HG02840 (cell line): Measurements from ENCODE around the gene STC2.
A peak's percentile ranks its signal among the peaks of the same experiment; 100 is the strongest.
"Not testable (repeated sequence)": the region's sequence is repeated elsewhere in the genome, so short reads cannot be mapped to it uniquely, and the experiment has no call there.

ENCODE experiments used
- ATAC-seq: cut with Tn5 transposase; IDR thresholded peaks from one replicate; pipeline ENCODE4 v1.9.1; 2021; ENCODE audit warnings: mild to moderate bottlenecking, moderate library complexity, moderate number of reproducible peaks; ENCODE audit not compliant: unreplicated experiment, low FRiP score

The STC2 gene

GRCh38 chr5:173298213-173298926 is 29.8 kb downstream of the STC2 start:
- no peak for ATAC-seq

GRCh38 chr5:173297813-173298212 is 30.4 kb downstream of the STC2 start:
- no peak for ATAC-seq

- ATAC-seq: no peak
These were observed 31.2 kb downstream of the STC2 start for GRCh38 chr5:173296737-173297676.

GRCh38 chr5:173295796-173296195 is 32.4 kb downstream of the STC2 start:
- no peak for ATAC-seq

DNA sequence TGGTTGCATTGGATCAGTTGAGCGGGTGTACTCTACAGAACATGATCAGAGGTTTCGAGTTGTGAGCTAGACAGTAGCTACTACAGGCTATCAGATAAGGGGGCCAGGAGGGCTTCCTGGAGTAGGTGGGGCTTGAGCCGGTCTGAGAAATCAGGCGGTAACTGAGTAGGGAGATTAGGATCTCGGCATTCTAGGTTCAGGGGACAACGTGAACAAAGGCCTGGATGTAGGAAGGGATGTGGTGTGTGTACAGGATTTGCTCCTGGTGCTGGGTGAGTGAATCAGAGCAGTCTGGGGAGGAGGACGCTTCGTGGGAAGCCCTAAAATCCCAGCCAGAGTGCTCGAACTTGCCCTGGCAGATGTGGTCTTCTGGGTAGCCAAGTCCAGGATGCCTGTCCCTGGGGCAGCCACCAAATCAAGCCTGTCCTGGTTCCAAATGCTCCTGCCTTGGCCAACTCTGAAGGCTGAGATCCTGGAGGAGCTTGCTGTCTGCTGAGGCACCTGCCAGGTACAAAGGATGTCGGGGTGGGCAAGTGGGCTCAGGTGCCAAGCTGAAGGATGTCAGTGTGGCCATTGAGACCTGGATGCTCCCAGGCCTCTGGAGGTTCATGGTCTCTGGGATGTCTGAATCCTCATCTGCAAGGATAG is 33.4 kb downstream of the STC2 start:
- ATAC-seq: no peak

GRCh38 chr5:173293817-173294672 is 34.2 kb downstream of the STC2 start:
- peak; percentile 72 for ATAC-seq

- ATAC-seq: no peak
These were observed 36.2 kb downstream of the STC2 start for GRCh38 chr5:173291722-173292658.

GRCh38 chr5:173290477-173291131 is 37.6 kb downstream of the STC2 start:
- no peak for ATAC-seq

- ATAC-seq: no peak
These were observed 38.8 kb downstream of the STC2 start for GRCh38 chr5:173289372-173289771.

DNA sequence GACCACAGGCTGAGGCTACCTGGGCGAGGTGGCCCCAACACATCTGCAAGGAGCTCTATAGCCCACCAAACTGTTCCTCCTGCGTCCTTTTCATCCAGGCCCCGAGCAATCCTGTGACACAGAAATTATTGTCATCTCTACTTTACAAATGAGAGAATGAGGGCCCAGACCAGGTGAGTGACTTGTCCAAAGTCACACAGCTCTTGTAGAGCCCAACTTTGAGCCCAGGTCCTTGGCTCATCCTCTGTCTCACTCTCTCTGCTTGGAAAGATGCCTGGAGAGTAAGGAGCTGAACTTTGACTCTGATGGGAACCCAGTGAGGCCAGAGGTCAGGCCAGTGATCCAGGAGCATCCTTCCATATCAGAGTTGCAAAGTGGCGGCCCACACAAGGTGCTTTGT is 39.6 kb downstream of the STC2 start:
- ATAC-seq: no peak

GRCh38 chr5:173287086-173287485 is 41.1 kb downstream of the STC2 start:
- no peak for ATAC-seq

DNA sequence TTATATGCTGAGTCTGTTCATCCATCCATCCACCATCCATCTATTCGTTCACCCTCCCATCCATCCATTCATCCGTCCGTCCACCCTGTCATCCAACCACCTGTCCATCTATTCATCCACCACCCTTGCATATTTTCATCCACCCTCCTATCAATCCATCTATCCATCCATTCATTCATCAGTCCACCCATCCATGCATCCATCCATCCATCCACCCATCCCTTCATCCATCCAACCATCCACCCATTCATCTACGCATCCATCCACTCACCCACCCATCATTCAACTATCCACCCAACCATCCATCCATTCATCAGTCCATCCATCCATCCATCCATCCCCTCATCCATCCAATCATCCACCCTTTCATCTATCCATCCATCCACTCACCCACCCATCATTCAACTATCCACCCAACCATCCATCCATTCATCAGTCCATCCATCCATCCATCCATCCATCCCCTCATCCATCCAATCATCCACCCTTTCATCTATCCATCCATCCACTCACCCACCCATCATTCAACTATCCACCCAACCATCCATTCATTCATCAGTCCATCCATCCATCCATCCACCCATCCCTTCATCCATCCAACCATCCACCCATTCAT is 43.8 kb downstream of the STC2 start:
- not testable (repeated sequence) for ATAC-seq

DNA sequence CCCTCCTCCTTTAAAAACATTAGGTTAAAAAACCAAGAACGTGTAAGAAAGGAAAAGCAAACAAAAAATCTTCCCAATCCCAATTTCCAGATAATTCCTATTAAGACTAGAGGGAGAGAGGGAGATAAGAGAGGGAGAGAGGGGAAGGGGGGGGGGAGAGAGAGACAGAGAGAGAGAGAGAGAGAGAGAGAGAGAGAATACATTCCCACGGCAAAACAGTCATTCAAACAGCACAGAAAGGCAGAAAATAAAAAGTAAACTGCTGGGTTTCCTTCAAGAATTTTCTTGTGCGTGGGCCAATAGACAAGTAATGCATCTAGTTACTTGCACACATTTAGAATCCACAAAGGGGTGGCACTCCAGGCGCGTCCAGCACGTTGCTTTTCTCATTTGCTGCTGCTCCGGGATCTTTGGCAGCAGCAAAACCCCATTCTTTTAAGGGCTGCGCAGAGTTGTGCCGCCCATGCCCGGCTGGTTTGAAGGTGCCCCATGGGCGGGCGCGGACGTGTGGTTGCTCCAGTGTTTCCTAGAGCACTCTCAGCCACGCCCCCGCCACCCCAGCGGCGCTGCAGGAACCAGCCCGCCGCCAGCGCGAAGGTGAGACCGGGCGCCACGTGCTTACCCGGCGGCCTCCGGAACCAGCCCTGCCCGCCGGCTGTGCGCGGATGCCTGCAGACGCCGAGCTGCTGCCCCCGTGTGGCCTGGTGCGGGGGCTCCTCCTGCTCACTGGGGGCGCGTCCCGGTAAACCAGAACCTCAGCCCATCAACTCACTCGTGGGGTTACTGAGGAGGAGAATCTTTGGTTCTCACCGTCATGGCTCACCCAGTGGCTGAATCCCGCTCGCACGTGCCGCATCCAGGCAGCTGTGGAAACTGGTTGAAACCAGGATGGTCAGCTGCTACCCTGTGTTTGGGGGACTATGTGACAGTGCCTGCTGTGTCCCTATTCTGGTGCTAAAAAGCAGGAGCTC is 44.6 kb downstream of the STC2 start:
- peak; percentile 57 for ATAC-seq

DNA sequence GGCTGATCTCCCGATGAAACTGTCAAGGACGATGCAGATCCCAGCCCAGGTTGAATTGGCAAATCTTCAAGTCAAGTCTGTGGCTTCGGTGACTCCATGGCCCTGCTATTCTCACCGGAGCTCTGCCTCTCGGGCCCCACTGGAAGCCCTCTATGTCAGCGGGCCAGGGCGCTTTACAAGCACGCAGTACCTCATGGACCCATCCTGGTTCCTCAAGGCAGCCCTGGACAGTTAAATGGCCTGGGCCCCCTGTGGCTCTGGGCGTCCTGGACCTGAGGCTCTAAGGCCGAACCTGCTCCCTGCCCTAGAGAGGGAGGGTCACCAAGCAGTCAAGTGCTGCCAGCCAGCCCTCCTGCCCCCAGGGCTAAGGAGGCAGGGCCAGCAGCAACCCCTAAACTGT is 45.3 kb downstream of the STC2 start:
- ATAC-seq: no peak

- ATAC-seq: no peak
These were observed 46.3 kb downstream of the STC2 start for GRCh38 chr5:173281910-173282309.

DNA sequence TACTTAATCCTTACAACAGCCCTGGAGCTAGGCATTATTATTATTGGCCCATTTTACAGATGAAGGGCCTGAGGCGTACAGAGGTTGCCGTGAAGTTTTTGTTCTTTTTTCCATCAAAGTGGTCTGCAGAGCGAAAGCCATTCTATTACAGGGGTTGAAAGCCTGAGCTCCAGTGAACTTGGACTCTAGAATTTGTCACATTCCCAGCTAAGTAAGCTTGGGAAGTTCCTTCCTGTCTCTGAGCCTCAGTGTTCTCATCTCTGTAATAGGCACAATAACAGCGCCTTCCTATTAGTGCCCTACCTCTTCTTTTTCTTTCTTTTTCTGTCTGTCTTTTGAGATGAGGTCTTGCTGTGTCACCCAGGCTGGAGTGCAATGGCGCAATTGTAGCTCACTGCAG is 49.0 kb downstream of the STC2 start:
- no peak for ATAC-seq

DNA sequence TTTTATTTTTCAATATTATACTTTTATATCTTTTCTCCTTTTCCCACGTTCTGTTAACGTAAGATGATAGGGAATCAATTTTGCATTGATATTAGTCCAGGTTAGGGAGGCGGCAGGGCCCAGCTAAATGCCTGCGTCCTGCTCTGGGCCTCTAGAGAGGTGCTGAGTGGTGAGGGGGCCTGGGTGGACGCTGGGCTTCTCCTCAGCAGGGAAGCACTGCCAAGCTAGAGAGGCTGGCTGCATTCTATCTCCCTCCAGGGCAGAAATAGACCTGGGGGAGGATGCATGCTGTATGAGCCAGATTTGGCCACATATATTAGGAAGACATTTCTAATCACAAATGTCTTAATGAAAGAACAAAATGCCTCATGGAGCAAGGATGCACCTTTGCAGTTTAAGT is 49.6 kb downstream of the STC2 start:
- ATAC-seq: no peak
